ENCODE data around the gene PCBP3.

PCBP3 gene

GRCh38 chr21:45723049-45723958, 79.8 kb downstream of the PCBP3 start:
- no peak for DNase-seq (ENCODE audit: extremely low read depth in 1 of 2, low read depth in 1 of 2)

- no peak for DNase-seq (ENCODE audit: extremely low read depth in 1 of 2, low read depth in 1 of 2)
These were observed 80.9 kb downstream of the PCBP3 start for GRCh38 chr21:45724345-45724961.

- no peak for DNase-seq (ENCODE audit: extremely low read depth in 1 of 2, low read depth in 1 of 2)
These were observed 81.7 kb downstream of the PCBP3 start for GRCh38 chr21:45724994-45725843.

DNA sequence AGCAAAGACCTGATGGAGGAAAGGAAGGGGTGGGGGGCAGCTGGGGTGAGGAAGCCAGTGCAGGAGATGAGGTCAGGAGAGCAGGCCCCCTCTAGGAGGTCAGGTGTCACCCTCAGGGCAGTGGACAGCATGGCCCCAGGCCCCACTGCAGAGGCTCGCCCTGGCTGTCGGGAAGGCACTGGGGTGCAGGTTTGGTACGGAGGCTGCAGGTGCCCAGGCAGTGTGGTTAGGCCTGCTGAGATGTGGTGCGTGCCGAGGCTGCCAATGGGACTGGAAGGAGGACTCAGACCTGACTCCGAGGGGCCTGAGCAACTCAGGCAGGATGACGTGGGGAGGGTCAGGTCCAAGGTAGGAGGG, 82.3 kb downstream of the PCBP3 start:
- DNase-seq (ENCODE audit: extremely low read depth in 1 of 2, low read depth in 1 of 2) = no peak

GRCh38 chr21:45726438-45726837, 82.9 kb downstream of the PCBP3 start:
- no peak for DNase-seq (ENCODE audit: extremely low read depth in 1 of 2, low read depth in 1 of 2)

- no peak for DNase-seq (ENCODE audit: extremely low read depth in 1 of 2, low read depth in 1 of 2)
These were observed 83.9 kb downstream of the PCBP3 start for GRCh38 chr21:45727390-45727789.

DNA sequence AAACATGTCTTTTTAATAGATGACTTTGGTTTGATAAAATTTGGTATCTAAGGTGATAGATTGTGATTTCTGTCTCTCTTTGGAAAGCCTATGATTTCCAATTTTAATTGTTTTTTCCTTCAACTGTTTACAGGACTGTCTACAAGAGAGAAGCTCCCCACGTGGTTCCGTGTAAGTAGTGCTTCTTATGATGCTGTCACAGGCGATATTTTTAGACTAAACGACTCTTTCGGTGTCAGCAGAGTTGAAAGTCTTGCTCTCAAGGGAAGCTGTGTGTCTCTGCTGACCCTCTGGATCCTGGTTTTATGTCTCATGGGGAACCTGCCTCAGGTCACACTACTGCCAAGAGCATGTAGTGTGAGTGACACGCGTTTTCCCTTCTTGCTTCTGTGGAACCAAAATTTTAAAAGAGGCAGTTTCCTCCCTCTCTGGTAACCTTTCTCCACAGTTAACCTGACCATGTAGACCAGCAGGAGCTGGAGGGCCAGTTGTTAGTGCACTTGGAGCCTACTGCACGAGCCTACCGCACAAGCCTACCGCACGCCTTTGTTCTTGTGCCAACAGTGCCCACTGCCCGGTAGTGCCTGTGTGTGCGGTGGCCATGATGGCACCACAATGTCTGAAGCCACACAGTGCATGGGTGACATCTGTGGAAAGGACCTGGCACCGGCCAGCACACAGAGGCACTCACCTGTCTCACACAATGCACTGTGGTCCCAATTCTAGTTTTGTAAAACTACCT, 91.9 kb downstream of the PCBP3 start:
- no peak for DNase-seq (ENCODE audit: extremely low read depth in 1 of 2, low read depth in 1 of 2)

GRCh38 chr21:45736042-45736689, 92.6 kb downstream of the PCBP3 start:
- DNase-seq (ENCODE audit: extremely low read depth in 1 of 2, low read depth in 1 of 2) = no peak

DNA sequence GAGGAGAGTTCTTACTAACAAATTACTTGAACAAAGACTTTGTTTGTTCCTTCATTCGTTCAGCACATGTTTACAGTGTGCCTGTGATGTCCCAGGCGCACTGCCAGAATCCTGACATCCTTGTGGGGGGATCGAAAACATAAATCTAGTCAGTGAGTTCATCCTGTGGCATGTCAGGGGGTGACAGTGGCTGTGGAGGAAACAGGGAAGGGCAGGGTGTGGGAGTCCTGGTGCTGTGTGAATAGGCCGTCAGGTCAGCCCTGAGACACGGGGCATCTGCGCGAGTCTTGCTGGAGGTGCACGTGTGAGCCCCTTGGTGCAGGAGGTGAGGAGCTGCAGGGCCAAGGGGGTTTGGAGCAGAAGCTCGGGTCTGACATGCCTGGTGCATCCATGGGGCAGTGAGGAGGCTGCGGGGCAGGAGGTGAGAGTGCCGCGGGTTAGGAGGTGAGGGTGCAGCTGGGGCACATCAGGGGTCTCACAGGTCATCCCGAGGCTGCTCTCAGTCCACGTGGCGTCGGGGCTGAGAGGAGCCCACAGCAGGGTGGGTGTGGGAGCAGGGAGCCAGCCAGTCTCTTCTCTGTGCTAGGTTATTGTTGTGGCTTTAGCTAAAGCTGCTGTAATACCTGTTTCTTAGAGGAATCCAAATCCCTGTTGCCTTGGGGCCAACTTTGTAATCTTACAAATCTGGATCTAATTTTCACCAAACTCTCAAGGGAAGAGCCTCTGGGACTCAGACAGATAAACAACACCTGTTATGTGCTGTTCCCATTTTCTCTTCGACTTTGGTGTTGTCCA, 93.4 kb downstream of the PCBP3 start:
- DNase-seq (ENCODE audit: extremely low read depth in 1 of 2, low read depth in 1 of 2) = no peak

DNA sequence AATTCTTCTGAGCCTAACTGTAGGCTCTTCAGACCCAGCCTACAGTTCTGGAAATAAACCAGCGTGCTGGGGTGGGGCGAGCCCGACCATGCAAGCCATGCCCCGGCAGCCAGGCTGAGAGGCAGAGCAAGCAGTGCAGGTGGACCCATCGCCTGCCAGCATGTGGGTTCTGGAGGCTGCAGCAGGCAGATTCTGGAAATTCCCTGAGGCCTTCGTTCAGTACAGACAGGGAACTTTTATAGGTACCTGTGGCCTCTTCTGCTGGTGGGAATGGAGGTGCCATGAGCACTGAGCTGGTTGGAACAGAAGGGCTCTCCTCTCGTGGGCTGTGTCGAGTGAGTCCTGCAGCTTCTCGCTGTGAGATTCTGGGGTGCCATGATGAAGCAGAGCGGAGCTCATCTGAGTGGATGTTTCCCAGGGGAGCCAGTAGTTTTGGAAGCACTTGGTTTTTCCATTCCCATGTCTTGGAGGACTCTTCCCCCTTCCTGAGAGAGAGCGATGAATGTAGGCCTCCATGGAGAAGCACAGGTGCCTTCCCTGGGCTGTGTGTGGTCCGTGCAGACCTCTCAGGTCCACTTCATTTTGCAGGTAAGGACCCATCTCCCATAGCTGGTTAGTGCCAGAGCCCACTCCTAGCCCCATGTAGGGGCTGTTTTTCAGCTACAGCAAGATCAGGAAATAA, 94.1 kb downstream of the PCBP3 start:
- DNase-seq (ENCODE audit: extremely low read depth in 1 of 2, low read depth in 1 of 2) = no peak

DNA sequence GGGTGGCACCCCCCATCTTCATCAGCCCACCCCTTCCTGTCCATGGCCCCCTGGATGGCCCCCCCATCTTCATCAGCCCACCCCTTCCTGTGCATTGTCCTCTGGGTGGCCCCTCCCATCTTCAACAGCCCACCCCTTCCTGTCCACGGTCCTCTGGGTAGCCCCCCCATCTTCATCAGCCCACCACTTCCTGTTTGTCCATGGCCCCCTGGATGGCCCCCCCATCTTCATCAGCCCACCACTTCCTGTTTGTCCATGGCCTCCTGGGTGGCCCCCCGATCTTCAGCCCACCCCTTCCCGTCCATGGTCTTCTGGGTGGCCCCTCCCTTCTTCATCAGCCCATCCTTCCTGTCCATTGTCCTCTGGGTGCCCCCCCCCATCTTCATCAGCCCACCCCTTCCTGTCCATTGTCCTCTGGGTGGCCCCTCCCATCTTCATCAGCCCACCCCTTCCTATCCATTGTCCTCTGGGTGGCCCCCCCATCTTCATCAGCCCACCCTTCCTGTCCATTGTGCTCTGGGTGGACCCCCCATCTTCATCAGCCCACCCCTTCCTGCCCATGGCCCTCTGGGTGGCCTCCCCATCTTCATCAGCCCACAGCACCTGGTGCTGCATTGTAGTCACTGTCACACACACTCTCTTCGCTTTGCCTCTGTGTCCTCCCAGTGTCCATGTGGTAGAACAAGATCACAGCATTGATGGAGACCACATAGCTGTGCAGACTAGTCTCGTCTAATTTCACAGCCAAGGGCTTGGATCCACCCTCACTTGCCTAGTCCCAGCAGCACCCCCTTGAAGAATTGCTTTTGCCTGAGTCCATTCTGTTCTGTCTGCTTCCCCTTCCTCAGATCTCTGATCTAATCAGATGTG, 95.9 kb downstream of the PCBP3 start:
- DNase-seq (ENCODE audit: extremely low read depth in 1 of 2, low read depth in 1 of 2) = no peak

GRCh38 chr21:45740088-45740440, 96.5 kb downstream of the PCBP3 start:
- no peak for DNase-seq (ENCODE audit: extremely low read depth in 1 of 2, low read depth in 1 of 2)

DNA sequence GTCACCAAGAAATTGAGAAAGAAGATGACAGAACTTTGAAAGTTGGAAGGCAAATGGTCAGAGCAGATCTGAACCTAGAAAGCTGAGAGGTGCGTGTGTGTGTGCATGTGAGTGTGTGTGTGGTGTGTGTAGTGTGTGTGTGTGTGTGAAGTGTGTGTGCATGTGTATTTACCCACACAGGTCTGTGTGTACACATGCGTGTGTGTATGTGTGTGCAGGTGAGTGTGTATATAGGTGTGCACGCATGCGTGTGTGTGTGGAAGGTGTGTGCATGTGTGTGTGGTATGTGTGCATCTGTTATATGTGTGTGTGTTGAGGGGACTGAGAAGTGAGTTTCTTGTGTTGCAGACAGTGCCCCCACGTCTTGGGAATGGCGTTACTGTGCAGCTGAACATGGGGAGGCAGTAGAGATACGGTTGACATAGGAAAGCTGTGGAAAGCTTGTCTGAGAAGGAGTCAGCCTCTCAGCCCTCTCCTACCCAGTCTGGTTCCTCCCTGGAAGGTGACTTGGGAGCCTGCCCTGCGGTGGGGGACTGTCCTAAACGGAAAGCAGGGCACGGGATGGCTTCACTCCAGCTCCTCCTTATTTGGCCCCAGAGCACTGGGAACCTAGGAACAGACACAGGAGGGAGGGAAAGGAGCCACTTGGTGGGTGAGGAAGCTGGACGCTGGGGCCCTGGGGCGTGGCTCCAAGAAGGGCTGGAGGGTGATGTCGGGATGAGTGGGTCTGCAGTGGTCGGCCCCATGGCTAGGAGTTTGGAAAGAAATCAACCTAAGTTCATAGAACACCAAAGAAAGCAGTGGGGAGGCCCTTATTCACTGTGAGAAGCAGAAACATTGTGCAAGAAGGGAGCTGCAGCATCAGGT, 97.2 kb downstream of the PCBP3 start:
- no peak for DNase-seq (ENCODE audit: extremely low read depth in 1 of 2, low read depth in 1 of 2)

DNA sequence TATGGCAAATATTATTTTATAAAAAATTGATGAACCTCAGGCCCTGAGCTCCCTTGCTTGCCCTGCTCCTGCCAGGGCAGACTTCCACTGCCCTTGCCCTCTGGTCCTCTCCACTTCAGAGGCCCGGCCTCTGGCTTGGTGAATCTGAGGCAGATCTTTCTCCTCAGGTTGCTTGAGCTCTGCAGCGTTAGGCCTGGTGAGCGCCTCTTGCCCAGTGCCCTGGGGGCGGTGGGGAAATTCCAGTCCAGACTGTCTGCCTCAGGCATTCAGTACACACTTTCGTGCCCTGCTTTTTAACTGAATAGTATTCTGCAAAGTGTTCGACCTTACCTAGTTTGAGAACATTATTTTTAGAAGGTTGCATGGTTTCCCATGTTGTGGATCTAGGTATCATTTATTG, 98.2 kb downstream of the PCBP3 start:
- no peak for DNase-seq (ENCODE audit: extremely low read depth in 1 of 2, low read depth in 1 of 2)

GRCh38 chr21:45742247-45742646, 98.7 kb downstream of the PCBP3 start:
- DNase-seq (ENCODE audit: extremely low read depth in 1 of 2, low read depth in 1 of 2) = no peak

- DNase-seq (ENCODE audit: extremely low read depth in 1 of 2, low read depth in 1 of 2) = no peak
These were observed 101.7 kb downstream of the PCBP3 start for GRCh38 chr21:45745256-45745655.

GRCh38 chr21:45747233-45747766, 103.8 kb downstream of the PCBP3 start:
- no peak for DNase-seq (ENCODE audit: extremely low read depth in 1 of 2, low read depth in 1 of 2)
